Tibial nerve (tissue), 3 donors: ENCODE measurements around the gene ZBTB47.

Experiments used
- POLR2A ChIP-seq, 2 donors: fragments of 450-650 bp; IDR thresholded peaks; one replicate each; pipeline ENCODE4 v1.6.1; 2017; ENCODE audit warnings: antibody characterized with exemption in 2 of 2, mild to moderate bottlenecking in 2 of 2, moderate library complexity in 2 of 2
- TF ChIP-seq, protein P1 (sequence below), 5 experiments: fragments of 200-600 bp in 3 of 5; fragments of 450-650 bp in 2 of 5; sonication (generic) in 3 of 5; IDR thresholded peaks; one replicate each; pipeline ENCODE4 v1.5.1; 2016 to 2019; ENCODE audit warnings: antibody characterized with exemption in 5 of 5, mild to moderate bottlenecking in 3 of 5, moderate library complexity in 2 of 5

GRCh38 chr3:42702066-42702951 is 48.8 kb downstream of the ZBTB47 start, which contains the start of gene HHATL:
- TF ChIP-seq, protein P1, sequence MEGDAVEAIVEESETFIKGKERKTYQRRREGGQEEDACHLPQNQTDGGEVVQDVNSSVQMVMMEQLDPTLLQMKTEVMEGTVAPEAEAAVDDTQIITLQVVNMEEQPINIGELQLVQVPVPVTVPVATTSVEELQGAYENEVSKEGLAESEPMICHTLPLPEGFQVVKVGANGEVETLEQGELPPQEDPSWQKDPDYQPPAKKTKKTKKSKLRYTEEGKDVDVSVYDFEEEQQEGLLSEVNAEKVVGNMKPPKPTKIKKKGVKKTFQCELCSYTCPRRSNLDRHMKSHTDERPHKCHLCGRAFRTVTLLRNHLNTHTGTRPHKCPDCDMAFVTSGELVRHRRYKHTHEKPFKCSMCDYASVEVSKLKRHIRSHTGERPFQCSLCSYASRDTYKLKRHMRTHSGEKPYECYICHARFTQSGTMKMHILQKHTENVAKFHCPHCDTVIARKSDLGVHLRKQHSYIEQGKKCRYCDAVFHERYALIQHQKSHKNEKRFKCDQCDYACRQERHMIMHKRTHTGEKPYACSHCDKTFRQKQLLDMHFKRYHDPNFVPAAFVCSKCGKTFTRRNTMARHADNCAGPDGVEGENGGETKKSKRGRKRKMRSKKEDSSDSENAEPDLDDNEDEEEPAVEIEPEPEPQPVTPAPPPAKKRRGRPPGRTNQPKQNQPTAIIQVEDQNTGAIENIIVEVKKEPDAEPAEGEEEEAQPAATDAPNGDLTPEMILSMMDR (IDR thresholded peaks at IDR 0.05) = no peak
- TF ChIP-seq POLR2A (IDR thresholded peaks at IDR 0.05) = no peak
